Pulmonary artery endothelial cell (primary cell): ENCODE measurements around the gene SNED1. TPM values are rescaled to one million over a fixed set of nuclear protein-coding genes. Genes with fewer than 3 reads are reported as not detected.

Source experiments
- DNase-seq: peaks from one replicate; pipeline ENCODE4 v3.0.0-alpha.2; 2011; ENCODE audit warnings: low read depth, low spot score
- total RNA-seq: library from RNA; depleted of rRNA; stranded (reverse); fragments of >200 nt; gene quantifications from 2 replicates; pipeline ENCODE4 v1.2.3, GENCODE V29; 2014

The SNED1 gene
- total RNA-seq, 1 donor from 2014 or later = 16.6 TPM

DNA sequence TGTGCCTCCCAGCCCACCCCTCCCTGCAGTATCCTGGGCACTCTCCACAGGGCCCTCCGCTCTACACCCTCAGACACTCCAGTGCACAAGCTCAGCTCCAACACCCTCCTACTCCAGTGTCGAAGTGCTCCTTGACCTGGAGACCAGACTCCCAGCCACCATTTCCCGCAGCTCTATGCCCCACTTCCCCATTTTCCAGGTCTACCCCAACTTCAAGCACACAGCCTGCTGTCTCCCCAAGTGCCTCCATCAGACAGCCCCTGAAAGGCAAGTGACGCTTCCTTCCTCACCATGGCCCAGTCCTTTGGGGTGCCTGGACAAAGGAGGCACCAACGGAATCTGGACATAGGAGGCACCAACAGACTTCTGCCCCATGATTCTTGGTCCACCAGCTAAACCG is 143.6 kb downstream of the SNED1 start:
- no peak for DNase-seq

DNA sequence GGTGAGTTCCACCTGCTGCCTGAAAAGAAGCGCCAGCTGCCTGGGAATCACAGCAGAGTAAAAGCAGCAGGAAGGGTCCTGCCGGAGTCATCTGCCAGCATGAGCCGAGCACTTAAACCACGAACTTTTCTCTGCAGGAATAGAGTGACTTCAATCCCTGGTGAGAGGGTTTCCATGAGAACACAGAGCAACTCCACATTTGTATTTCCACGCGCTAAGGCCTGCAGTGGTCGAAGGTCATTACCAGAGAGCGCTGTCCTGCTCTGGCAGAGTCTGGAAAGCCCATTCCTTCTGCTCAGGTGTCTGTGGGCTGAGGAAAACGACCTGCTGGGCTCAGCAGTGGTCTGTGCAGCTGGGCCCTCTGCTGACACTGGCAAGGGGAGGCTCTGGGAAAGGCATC is 144.2 kb downstream of the SNED1 start:
- no peak for DNase-seq

Other genes starting within 250 kb of the SNED1 start
- gene KIF1A, start 178.4 kb upstream of the SNED1 start, total RNA-seq = 0.07 TPM in 1 of 2 replicates, not detected in the other
- gene AGXT, start 129.8 kb upstream of the SNED1 start, total RNA-seq = not detected in 2 replicates
- not detected in 2 replicates for gene MAB21L4, start 102.5 kb upstream of the SNED1 start, total RNA-seq
- not detected in 2 replicates for gene CROCC2, start 92.3 kb upstream of the SNED1 start, total RNA-seq
- gene MTERF4, start 103.7 kb downstream of the SNED1 start, total RNA-seq = 48.1 TPM in 2 replicates
- 5.5 and 10.5 TPM in 2 replicates for gene PASK, start 150.9 kb downstream of the SNED1 start, total RNA-seq
- 45.9 and 59.5 TPM in 2 replicates for gene PPP1R7, start 151.8 kb downstream of the SNED1 start, total RNA-seq
- gene ANO7, start 190.1 kb downstream of the SNED1 start, total RNA-seq = 0.25 and 0.59 TPM in 2 replicates